Kidney epithelial cell (primary cell): ENCODE data around the gene FAM20A. TPM values are rescaled to one million over a fixed set of nuclear protein-coding genes. Genes with fewer than 3 reads are reported as not detected.

ENCODE experiments used
- DNase-seq: peaks from one replicate; pipeline ENCODE4 v3.0.0-alpha.2; 2010; ENCODE audit warnings: low read depth
- H3K27me3 ChIP-seq: 2 replicates; pipeline ENCODE4 v1.6.0; 2011; ENCODE audit warnings: low read length; ENCODE audit not compliant: control insufficient read depth, insufficient read depth
- H3K36me3 ChIP-seq: 2 replicates; pipeline ENCODE4 v1.5.1; 2011; ENCODE audit warnings: low read length; ENCODE audit not compliant: control insufficient read depth, insufficient read depth
- H3K4me3 ChIP-seq: 2 replicates; pipeline ENCODE4 v1.5.1; 2011; ENCODE audit warnings: low read depth, mild to moderate bottlenecking, control low read depth, low read length
- total RNA-seq: library from RNA; depleted of rRNA; stranded (reverse); fragments of >200 nt; gene quantifications from 2 replicates; pipeline ENCODE4 v1.2.3, GENCODE V29; 2015
- TF ChIP-seq, protein P1 (sequence below): IDR thresholded peaks from 2 replicates; pipeline ENCODE4 v1.5.1; 2011; ENCODE audit warnings: mild to moderate bottlenecking, moderate library complexity, low read length, control low read depth, inconsistent platforms; ENCODE audit not compliant: insufficient read depth, poor library complexity, severe bottlenecking

FAM20A gene
- total RNA-seq, 1 donor from 2014 or later, result 0.13 TPM

DNA sequence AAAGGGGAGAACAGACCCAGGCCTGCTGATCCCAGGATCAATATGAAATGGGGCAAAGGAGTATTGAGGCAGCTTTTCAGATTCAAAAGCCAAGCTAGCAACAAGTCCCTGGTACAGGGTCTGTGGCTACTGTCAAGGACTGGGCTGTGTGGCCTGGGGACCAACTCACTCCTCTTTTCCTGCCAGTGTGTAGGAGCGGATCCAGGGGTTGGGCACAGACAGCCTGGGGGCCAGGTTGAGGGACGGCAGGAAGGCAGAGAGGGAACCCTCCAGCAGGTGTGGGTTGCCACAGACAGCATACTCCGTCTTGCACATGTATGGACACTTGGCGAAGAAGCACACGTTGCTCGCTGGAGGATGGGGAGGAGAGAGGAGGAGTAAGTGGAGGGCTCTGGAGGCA lies 59.4 kb downstream of the FAM20A start:
- Histone ChIP-seq H3K4me3 (no peak overlapping the region), H3K36me3 (peaks cover 1% of the 10 kb centered on the region), H3K27me3 (no peaks in the 10 kb centered on the region)
- DNase-seq, result no peak
- TF ChIP-seq, protein P1, sequence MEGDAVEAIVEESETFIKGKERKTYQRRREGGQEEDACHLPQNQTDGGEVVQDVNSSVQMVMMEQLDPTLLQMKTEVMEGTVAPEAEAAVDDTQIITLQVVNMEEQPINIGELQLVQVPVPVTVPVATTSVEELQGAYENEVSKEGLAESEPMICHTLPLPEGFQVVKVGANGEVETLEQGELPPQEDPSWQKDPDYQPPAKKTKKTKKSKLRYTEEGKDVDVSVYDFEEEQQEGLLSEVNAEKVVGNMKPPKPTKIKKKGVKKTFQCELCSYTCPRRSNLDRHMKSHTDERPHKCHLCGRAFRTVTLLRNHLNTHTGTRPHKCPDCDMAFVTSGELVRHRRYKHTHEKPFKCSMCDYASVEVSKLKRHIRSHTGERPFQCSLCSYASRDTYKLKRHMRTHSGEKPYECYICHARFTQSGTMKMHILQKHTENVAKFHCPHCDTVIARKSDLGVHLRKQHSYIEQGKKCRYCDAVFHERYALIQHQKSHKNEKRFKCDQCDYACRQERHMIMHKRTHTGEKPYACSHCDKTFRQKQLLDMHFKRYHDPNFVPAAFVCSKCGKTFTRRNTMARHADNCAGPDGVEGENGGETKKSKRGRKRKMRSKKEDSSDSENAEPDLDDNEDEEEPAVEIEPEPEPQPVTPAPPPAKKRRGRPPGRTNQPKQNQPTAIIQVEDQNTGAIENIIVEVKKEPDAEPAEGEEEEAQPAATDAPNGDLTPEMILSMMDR, result no peak

DNA sequence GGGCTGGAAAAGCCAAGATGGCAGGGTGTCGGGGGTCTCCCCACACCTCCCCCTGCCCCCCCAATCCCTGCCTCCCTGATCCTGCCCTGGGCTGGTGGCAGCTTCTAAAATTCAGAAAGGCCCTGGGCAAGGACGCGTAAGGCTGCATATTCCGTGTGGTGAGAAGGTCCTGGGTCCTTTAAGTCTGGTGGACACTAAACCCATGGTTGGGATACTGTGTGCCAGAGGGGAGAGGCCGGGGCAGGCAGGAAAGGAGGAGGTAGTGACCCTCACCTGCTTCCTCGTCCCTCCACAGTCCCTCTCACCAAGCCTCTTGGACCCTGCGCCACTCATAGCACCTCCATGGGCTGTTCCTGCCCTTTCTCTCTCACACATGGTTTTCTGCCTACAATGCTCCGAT lies 60.2 kb downstream of the FAM20A start:
- H3K27me3 ChIP-seq, result no peaks in the 10 kb centered on the region
- no peak for DNase-seq
- no peak overlapping the region for H3K4me3 ChIP-seq
- TF ChIP-seq, protein P1, result no peak
- H3K36me3 ChIP-seq, result peaks cover 1% of the 10 kb centered on the region

DNA sequence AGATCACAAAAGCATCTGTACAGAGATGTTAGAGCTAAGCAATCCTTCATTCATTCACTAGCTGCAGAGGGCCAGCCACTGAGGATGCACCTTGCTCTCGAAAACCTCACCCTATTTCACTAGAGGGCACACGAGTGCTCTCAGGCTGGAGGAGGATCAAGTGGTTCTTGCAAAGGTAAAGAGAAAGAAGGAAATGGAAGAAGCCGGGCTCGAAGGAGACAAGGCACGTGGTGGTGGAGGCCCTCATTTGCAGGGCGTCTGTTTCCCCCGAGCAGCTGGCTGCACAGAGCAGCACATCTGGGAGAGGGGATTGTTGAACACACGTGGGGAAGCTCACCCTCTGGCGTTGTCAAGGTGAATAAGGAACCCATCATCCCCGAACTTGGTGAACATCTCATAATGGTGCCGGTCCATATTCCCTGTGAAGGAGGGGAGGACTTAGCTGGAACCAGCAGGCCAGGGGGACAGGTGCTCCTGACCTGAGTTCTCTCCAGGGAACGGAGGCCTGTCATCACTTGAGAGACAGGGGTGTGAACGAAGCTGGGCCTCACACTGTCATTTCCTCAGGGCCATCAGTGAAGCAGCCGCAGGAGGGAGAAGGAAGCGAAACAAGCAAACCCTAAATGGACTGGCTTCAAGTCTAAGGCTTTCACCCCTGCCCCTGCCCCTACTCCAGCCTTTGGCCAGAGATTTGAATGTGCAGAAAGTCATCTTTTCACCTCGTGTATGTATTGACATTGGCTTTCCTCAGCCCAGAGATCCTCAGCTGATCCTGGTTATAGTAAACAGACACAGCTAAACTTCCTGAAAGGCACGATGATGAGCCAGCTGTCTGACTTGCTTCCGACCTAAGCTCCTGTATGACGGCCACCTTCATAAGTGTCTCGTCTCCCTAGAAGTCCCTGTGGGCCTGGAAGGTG lies 61.4 kb downstream of the FAM20A start:
- TF ChIP-seq, protein P1, result no peak
- H3K36me3 ChIP-seq, result peaks cover 1% of the 10 kb centered on the region
- H3K4me3 ChIP-seq, result no peak overlapping the region
- H3K27me3 ChIP-seq, result no peaks in the 10 kb centered on the region
- DNase-seq, result no peak

DNA sequence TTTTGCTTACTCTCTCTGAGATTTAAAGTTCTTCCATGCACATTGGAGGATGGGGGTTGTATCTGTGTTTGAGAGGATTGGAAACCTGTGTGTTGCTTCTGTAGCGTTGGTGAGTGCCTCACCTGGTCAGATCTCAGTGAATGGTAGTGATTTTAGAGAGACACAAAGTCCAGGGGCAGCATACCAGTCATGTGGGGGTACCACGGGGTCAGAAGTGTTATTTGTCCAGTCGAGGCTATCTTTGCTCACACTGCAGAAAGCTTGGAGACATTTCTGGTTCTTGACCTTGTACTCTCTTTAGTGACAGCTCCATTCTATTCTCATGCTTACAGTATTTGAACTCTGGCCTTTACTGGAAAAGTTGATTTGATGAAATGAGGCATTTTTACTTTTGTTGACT lies 65.2 kb downstream of the FAM20A start:
- peaks cover 2% of the 10 kb centered on the region for H3K36me3 ChIP-seq
- H3K27me3 ChIP-seq, result no peaks in the 10 kb centered on the region
- no peak for DNase-seq
- no peak overlapping the region for H3K4me3 ChIP-seq
- TF ChIP-seq, protein P1, result no peak

DNA sequence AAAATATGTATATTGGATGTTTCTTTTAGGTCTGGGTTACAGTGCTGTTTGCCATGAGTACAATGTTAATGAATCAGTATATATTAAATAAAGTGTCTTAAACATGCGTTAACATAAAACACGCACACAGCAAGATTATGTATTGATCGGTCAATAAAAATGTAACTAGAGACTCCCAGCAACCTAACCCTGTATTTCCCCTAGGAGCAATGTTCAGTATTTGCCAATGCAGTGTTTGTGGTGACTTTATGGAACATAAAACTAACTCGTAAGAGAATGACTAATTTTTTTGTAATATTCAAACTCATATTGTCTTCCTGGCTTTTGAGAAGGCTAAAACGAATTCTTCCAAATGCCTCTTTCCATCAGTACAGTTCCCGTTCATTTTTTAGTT lies 66.5 kb downstream of the FAM20A start:
- no peak for DNase-seq
- Histone ChIP-seq H3K27me3 (no peaks in the 10 kb centered on the region), H3K36me3 (peaks cover 1% of the 10 kb centered on the region), H3K4me3 (no peak overlapping the region)
- TF ChIP-seq, protein P1, result no peak
